HL-60 (cell line): ENCODE results near the gene NSUN6.

Source experiments
- DNase-seq, 2 experiments: peaks; one replicate each; pipeline ENCODE4 v3.0.0-alpha.2; 2010 to 2020; ENCODE audit warnings: low read depth in 1 of 2, low spot score in 1 of 2
- H3K27ac ChIP-seq: fragments of 250-450 bp; sonication (Bioruptor Pico); replicated peaks from 2 replicates; pipeline ENCODE4 v1.5.1; 2020; ENCODE audit warnings: mild to moderate bottlenecking, moderate library complexity
- H3K27me3 ChIP-seq: fragments of 250-450 bp; sonication (Bioruptor Pico); 2 replicates; pipeline ENCODE4 v1.5.1; 2021; ENCODE audit warnings: mild to moderate bottlenecking, moderate library complexity; ENCODE audit not compliant: insufficient read depth, poor library complexity, severe bottlenecking
- H3K4me3 ChIP-seq: replicated peaks from 2 replicates; pipeline ENCODE4 v1.5.1; 2011; ENCODE audit warnings: mild to moderate bottlenecking, control low read depth, low read length; ENCODE audit not compliant: insufficient read depth
- GABPA ChIP-seq: IDR thresholded peaks from 2 replicates; pipeline ENCODE4 v1.6.1; 2012; ENCODE audit warnings: low read depth
- POLR2AphosphoS5 ChIP-seq: IDR thresholded peaks from 2 replicates; pipeline ENCODE4 v1.6.1; 2012; ENCODE audit warnings: low read depth
- SPI1 ChIP-seq: IDR thresholded peaks from 2 replicates; pipeline ENCODE4 v1.6.1; 2012; ENCODE audit warnings: low read depth, mild to moderate bottlenecking, borderline replicate concordance
- TF ChIP-seq, protein P1 (sequence below): IDR thresholded peaks from one replicate; pipeline ENCODE4 v1.5.1; 2011; ENCODE audit warnings: low read length, control low read depth, inconsistent platforms; ENCODE audit not compliant: insufficient read depth
- TF ChIP-seq, protein P2 (sequence below): IDR thresholded peaks from 2 replicates; pipeline ENCODE4 v1.6.1; 2012; ENCODE audit warnings: low read depth; ENCODE audit not compliant: insufficient replicate concordance

The NSUN6 gene

DNA sequence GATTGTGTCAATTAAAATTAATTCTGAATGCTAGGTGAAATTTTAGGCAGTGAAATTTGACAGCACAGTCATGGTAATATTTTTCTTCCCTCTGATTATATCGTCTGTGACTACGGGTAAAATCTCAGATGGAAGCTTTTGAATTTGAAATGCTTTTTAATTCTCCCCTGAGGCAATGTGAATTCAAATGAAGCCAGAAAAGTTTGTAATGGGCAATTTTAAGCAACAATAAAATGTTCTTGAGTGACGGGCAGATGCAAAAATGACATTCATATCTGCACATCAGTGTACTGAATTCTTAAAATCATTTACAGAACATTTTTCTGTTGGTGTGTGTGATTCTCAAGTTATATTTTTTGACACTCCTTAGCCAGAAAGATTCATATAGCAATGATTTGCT lies 134.5 kb downstream of the NSUN6 start:
- Histone ChIP-seq H3K27ac (no peak overlapping the region), H3K4me3 (no peak overlapping the region), H3K27me3 (no peaks in the 10 kb centered on the region)
- TF ChIP-seq, protein P1, sequence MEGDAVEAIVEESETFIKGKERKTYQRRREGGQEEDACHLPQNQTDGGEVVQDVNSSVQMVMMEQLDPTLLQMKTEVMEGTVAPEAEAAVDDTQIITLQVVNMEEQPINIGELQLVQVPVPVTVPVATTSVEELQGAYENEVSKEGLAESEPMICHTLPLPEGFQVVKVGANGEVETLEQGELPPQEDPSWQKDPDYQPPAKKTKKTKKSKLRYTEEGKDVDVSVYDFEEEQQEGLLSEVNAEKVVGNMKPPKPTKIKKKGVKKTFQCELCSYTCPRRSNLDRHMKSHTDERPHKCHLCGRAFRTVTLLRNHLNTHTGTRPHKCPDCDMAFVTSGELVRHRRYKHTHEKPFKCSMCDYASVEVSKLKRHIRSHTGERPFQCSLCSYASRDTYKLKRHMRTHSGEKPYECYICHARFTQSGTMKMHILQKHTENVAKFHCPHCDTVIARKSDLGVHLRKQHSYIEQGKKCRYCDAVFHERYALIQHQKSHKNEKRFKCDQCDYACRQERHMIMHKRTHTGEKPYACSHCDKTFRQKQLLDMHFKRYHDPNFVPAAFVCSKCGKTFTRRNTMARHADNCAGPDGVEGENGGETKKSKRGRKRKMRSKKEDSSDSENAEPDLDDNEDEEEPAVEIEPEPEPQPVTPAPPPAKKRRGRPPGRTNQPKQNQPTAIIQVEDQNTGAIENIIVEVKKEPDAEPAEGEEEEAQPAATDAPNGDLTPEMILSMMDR, result no peak
- no peak for DNase-seq

DNA sequence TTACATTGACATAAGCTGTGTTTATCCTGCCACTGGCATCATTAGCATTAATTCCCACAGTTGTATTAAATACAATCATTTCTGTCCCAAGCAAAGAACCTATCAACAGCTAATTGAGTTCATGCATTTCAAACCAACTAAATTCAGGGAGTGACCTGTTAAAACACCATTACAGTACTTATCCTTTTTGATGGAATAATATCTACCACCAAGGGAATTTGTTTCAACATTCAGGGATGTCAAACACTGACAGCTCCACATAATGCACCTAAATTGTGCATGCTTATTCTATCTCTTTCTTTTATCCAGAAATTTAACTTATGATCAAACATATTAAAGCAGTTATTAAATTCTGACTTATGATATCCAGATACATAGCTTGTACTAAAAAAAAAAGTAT lies 136.8 kb downstream of the NSUN6 start:
- H3K27ac ChIP-seq, result no peak overlapping the region
- no peak for TF ChIP-seq POLR2AphosphoS5
- no peak for DNase-seq
- no peaks in the 10 kb centered on the region for H3K27me3 ChIP-seq
- H3K4me3 ChIP-seq, result no peak overlapping the region

DNA sequence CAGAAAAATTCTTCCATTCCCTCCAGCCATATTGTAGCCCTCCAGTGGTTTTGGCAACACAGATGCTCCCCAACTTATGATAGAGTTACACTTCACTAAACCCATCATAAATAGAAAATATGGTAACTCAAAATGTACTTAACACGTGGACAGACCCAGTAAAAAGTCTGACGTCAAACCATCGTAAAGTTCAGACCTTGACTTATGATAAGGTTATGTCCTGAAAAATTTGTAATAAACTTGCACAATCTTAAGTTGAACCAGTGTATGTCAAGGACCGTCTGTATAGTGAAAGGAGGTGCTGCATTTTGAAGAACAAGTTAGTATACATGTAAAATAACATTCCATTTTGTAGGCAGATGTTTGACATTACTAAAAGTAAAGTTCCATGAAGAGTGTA lies 142.8 kb downstream of the NSUN6 start:
- TF ChIP-seq GABPA (no peak), SPI1 (no peak)
- TF ChIP-seq, protein P2, sequence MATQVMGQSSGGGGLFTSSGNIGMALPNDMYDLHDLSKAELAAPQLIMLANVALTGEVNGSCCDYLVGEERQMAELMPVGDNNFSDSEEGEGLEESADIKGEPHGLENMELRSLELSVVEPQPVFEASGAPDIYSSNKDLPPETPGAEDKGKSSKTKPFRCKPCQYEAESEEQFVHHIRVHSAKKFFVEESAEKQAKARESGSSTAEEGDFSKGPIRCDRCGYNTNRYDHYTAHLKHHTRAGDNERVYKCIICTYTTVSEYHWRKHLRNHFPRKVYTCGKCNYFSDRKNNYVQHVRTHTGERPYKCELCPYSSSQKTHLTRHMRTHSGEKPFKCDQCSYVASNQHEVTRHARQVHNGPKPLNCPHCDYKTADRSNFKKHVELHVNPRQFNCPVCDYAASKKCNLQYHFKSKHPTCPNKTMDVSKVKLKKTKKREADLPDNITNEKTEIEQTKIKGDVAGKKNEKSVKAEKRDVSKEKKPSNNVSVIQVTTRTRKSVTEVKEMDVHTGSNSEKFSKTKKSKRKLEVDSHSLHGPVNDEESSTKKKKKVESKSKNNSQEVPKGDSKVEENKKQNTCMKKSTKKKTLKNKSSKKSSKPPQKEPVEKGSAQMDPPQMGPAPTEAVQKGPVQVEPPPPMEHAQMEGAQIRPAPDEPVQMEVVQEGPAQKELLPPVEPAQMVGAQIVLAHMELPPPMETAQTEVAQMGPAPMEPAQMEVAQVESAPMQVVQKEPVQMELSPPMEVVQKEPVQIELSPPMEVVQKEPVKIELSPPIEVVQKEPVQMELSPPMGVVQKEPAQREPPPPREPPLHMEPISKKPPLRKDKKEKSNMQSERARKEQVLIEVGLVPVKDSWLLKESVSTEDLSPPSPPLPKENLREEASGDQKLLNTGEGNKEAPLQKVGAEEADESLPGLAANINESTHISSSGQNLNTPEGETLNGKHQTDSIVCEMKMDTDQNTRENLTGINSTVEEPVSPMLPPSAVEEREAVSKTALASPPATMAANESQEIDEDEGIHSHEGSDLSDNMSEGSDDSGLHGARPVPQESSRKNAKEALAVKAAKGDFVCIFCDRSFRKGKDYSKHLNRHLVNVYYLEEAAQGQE, result no peak
- Histone ChIP-seq H3K4me3 (no peak overlapping the region), H3K27ac (no peak overlapping the region), H3K27me3 (no peaks in the 10 kb centered on the region)
- DNase-seq, result no peak

DNA sequence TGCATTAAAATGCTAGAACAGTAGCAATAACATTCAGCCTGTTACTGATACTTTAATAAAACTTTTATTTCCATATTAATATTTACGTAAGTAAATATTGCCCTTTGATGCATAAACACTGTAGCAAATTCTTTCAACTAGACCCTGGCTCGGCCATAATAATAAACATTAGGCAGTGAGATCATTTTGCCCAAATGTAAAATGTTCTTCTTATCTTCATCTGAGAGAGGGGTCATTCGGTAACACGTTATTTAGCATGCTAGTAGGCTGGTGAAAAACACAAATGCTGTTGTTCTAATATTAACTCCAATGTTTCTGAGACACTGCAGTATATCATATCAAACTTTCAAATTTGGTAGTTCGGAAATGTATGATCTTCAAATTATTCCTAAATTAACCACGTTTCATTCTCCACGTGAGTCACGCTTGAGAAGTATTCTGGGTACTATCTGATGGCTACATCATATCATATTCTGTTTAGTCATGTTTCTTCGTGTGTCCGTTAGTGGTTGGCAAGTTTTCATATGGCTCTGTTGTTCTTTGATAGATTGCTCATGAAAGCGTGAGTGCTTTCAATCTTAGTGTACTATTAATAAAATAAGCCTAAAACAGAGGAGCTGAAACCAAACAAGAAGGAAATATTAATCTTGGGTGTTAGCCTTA lies 145.8 kb downstream of the NSUN6 start:
- no peaks in the 10 kb centered on the region for H3K27me3 ChIP-seq
- DNase-seq, result no peak
- no peak overlapping the region for H3K27ac ChIP-seq
- TF ChIP-seq SPI1 (no peak), GABPA (no peak), POLR2AphosphoS5 (no peak)
- TF ChIP-seq, protein P2, result no peak
- TF ChIP-seq, protein P1, result no peak
- no peak overlapping the region for H3K4me3 ChIP-seq

DNA sequence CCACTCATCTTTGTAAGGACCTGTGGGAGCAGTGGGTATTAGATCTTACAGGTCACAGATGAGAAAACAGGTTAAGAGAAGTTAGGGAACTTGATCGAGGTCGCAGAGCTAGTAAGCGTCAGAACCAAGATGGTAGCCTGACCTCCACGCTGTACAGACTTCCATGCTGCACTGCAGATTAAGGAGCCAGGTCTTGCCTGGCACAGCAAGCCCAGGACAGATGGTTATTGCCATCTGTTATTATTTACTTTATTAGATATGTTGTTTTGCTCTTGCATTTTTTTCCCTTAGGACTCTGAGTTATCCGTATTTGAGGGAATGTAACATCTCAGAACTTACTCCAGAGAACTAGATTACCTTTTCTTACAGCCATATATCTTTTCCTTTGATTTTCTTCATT lies 147.2 kb downstream of the NSUN6 start:
- DNase-seq, result no peak
- Histone ChIP-seq H3K4me3 (no peak overlapping the region), H3K27me3 (no peaks in the 10 kb centered on the region), H3K27ac (no peak overlapping the region)
- TF ChIP-seq POLR2AphosphoS5, result no peak
- no peak for TF ChIP-seq SPI1
- TF ChIP-seq, protein P2, result no peak
- TF ChIP-seq, protein P1, result no peak
- no peak for TF ChIP-seq GABPA
